K562 (cell line): ENCODE measurements around the gene ZNF816. TPM values are rescaled to one million over a fixed set of nuclear protein-coding genes. Genes with fewer than 3 reads are reported as not detected.
A peak's percentile ranks its signal among the peaks of the same experiment; 100 is the strongest.

Source experiments
- BCOR ChIP-seq: fragments of 450-650 bp; IDR thresholded peaks from 2 replicates; pipeline ENCODE4 v1.6.1; 2016
- C11orf30 ChIP-seq: fragments of 450-650 bp; IDR thresholded peaks from 2 replicates; pipeline ENCODE4 v1.6.1; 2016; ENCODE audit warnings: low read depth, mild to moderate bottlenecking
- ELF1 ChIP-seq: fragments of 200-800 bp; sonication (Bioruptor generic); IDR thresholded peaks from 2 replicates; pipeline ENCODE4 v1.6.1; 2016; ENCODE audit warnings: missing genetic modification characterization, missing compliant biosample characterization
- ETV1 ChIP-seq: fragments of 450-650 bp; conservative IDR thresholded peaks from 2 replicates; pipeline ENCODE4 v1.6.1; 2016; ENCODE audit warnings: missing genetic modification characterization, control low read depth, low read depth, missing compliant biosample characterization
- GTF2A2 ChIP-seq: IDR thresholded peaks from 2 replicates; pipeline ENCODE4 v1.6.1; 2016; ENCODE audit warnings: mild to moderate bottlenecking, missing genetic modification characterization, missing compliant biosample characterization
- HBP1 ChIP-seq: fragments of 450-650 bp; formaldehyde crosslinking; IDR thresholded peaks from 2 replicates; pipeline ENCODE4 v1.4.0; 2022; ENCODE audit warnings: missing genetic modification characterization
- HDGF ChIP-seq: fragments of 450-650 bp; IDR thresholded peaks from 2 replicates; pipeline ENCODE4 v1.6.1; 2016
- HNRNPUL1 ChIP-seq: fragments of 200-400 bp; formaldehyde crosslinking; IDR thresholded peaks from 2 replicates; pipeline ENCODE4 v1.6.1; 2017; ENCODE audit warnings: low read length
- NCOR1 ChIP-seq: fragments of 450-650 bp; IDR thresholded peaks from 2 replicates; pipeline ENCODE4 v1.6.1; 2016; ENCODE audit warnings: mild to moderate bottlenecking, moderate library complexity
- NR2C1 ChIP-seq, 2 experiments: fragments of 450-650 bp; IDR thresholded peaks; 2 replicates each; pipeline ENCODE4 v1.6.1; 2017; ENCODE audit warnings: mild to moderate bottlenecking in 2 of 2, antibody characterized with exemption in 1 of 2, inconsistent platforms in 1 of 2, missing compliant biosample characterization in 1 of 2, missing genetic modification characterization in 1 of 2
- NUFIP1 ChIP-seq: fragments of 450-650 bp; IDR thresholded peaks from 2 replicates; pipeline ENCODE4 v1.6.1; 2018; ENCODE audit not compliant: partially characterized antibody
- PHF20 ChIP-seq: fragments of 450-650 bp; IDR thresholded peaks from 2 replicates; pipeline ENCODE4 v1.6.1; 2018; ENCODE audit not compliant: partially characterized antibody
- RFX1 ChIP-seq: fragments of 450-650 bp; IDR thresholded peaks from 2 replicates; pipeline ENCODE4 v1.6.1; 2016; ENCODE audit warnings: mild to moderate bottlenecking, moderate library complexity
- SAFB2 ChIP-seq: fragments of 200-400 bp; formaldehyde crosslinking; IDR thresholded peaks from 2 replicates; pipeline ENCODE4 v1.6.1; 2018; ENCODE audit warnings: borderline replicate concordance, low read length, low read depth, moderate library complexity; ENCODE audit not compliant: severe bottlenecking
- SMAD3 ChIP-seq: fragments of 450-650 bp; formaldehyde crosslinking; conservative IDR thresholded peaks from 2 replicates; pipeline ENCODE4 v1.4.0; 2020; ENCODE audit warnings: mild to moderate bottlenecking
- STAT5B ChIP-seq: fragments of 250-450 bp; sonication (Bioruptor Pico); IDR thresholded peaks from 2 replicates; pipeline ENCODE4 v1.8.0; 2021; ENCODE audit warnings: mild to moderate bottlenecking, inconsistent platforms
- SUPT5H ChIP-seq: fragments of 450-650 bp; IDR thresholded peaks from 2 replicates; pipeline ENCODE4 v1.6.1; 2016
- TAL1 ChIP-seq: fragments of 450-650 bp; IDR thresholded peaks from 2 replicates; pipeline ENCODE4 v1.6.1; 2016; ENCODE audit warnings: mild to moderate bottlenecking
- U2AF2 ChIP-seq: fragments of 200-400 bp; formaldehyde crosslinking; optimal IDR thresholded peaks from 2 replicates; pipeline ENCODE3; 2017; ENCODE audit warnings: low read depth, mild to moderate bottlenecking, low read length
- ZNF165 ChIP-seq: fragments of 250-450 bp; sonication (Bioruptor Pico); IDR thresholded peaks from 2 replicates; pipeline ENCODE4 v1.4.0; 2020; ENCODE audit warnings: borderline replicate concordance
- ZNF354B ChIP-seq: fragments of 250-450 bp; sonication (Bioruptor Pico); IDR thresholded peaks from 2 replicates; pipeline ENCODE4 v1.4.0; 2020
- polyA plus RNA-seq, 8 experiments: library from polyadenylated mRNA; depleted of rRNA in 4 of 8; stranded (reverse) in 5 of 8; unstranded in 3 of 8; fragments of >200 nt; fragmentation: Nextera tagmentation in 2 of 8; fragmentation: Illumina TruSeq in 1 of 8; extraction: Ambion mirVana in 2 of 8; extraction: Trizol in 1 of 8; gene quantifications; 2 replicates each; pipeline versions ENCODE4 v1.2.1 to v1.2.3, GENCODE V29; 2011 to 2014; ENCODE audit warnings: inconsistent platforms in 1 of 8, missing spikeins in 1 of 8
- total RNA-seq, 7 experiments: library from RNA; depleted of rRNA in 6 of 7; stranded (reverse); fragments of >200 nt in 6 of 7; fragmentation: Illumina TruSeq in 2 of 7; extraction: Trizol in 2 of 7; gene quantifications; 2 replicates each; pipeline versions ENCODE4 v1.2.1 to v1.2.3, GENCODE V29; 2011 to 2021; ENCODE audit warnings: low replicate concordance in 1 of 7
- TF ChIP-seq, protein P1 (sequence below): fragments of 450-650 bp; IDR thresholded peaks from 2 replicates; pipeline ENCODE4 v1.6.1; 2018; ENCODE audit not compliant: partially characterized antibody
- TF ChIP-seq, protein P2 (sequence below): fragments of 450-650 bp; IDR thresholded peaks from 2 replicates; pipeline ENCODE4 v1.6.1; 2016; ENCODE audit warnings: missing biosample characterization, missing genetic modification characterization
- TF ChIP-seq, protein P3 (sequence below): fragments of 250-450 bp; sonication (Bioruptor Pico); IDR thresholded peaks from 2 replicates; pipeline ENCODE4 v1.9.0; 2021; ENCODE audit warnings: mild to moderate bottlenecking

Gene ZNF816
- total and polyA plus RNA-seq, 9 of the 15 experiments (the other 6 are each of a cell fraction or from before 2014, with no cell fraction given) = 8.6 to 23.4 (median 13.0) TPM

- TF ChIP-seq STAT5B (no peak), ZNF165 (CRISPR knock-in tag) (no peak), HNRNPUL1 (no peak), PHF20 (no peak), ETV1 (no peak; the same call in 1 of the 2 replicates), NCOR1 (no peak), RFX1 (no peak), NUFIP1 (no peak), U2AF2 (no peak), ZNF354B (CRISPR knock-in tag) (no peak), SUPT5H (peak; percentile 90), GTF2A2 (tag) (no peak), BCOR (no peak), TAL1 (no peak), ELF1 (tag) (peak; percentile 93), SAFB2 (no peak), NR2C1 (IDR thresholded peaks at IDR 0.05) (no peak), NR2C1 (tag; IDR thresholded peaks at IDR 0.05) (no peak), HBP1 (CRISPR knock-in tag) (no peak), HDGF (no peak), SMAD3 (CRISPR knock-in tag) (no peak), C11orf30 (no peak)
- TF ChIP-seq, protein P1, sequence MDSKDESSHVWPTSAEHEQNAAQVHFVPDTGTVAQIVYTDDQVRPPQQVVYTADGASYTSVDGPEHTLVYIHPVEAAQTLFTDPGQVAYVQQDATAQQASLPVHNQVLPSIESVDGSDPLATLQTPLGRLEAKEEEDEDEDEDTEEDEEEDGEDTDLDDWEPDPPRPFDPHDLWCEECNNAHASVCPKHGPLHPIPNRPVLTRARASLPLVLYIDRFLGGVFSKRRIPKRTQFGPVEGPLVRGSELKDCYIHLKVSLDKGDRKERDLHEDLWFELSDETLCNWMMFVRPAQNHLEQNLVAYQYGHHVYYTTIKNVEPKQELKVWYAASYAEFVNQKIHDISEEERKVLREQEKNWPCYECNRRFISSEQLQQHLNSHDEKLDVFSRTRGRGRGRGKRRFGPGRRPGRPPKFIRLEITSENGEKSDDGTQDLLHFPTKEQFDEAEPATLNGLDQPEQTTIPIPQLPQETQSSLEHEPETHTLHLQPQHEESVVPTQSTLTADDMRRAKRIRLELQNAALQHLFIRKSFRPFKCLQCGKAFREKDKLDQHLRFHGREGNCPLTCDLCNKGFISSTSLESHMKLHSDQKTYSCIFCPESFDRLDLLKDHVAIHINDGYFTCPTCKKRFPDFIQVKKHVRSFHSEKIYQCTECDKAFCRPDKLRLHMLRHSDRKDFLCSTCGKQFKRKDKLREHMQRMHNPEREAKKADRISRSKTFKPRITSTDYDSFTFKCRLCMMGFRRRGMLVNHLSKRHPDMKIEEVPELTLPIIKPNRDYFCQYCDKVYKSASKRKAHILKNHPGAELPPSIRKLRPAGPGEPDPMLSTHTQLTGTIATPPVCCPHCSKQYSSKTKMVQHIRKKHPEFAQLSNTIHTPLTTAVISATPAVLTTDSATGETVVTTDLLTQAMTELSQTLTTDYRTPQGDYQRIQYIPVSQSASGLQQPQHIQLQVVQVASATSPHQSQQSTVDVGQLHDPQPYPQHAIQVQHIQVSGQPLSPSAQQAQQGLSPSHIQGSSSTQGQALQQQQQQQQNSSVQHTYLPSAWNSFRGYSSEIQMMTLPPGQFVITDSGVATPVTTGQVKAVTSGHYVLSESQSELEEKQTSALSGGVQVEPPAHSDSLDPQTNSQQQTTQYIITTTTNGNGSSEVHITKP = peak; percentile 40
- TF ChIP-seq, protein P2, sequence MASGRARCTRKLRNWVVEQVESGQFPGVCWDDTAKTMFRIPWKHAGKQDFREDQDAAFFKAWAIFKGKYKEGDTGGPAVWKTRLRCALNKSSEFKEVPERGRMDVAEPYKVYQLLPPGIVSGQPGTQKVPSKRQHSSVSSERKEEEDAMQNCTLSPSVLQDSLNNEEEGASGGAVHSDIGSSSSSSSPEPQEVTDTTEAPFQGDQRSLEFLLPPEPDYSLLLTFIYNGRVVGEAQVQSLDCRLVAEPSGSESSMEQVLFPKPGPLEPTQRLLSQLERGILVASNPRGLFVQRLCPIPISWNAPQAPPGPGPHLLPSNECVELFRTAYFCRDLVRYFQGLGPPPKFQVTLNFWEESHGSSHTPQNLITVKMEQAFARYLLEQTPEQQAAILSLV (tag) = no peak
- TF ChIP-seq, protein P3, sequence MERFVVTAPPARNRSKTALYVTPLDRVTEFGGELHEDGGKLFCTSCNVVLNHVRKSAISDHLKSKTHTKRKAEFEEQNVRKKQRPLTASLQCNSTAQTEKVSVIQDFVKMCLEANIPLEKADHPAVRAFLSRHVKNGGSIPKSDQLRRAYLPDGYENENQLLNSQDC (CRISPR knock-in tag) = no peak
Measured at GRCh38 chr19:52942386-52943133, 20.1 kb downstream of the ZNF816 start (continued).
